ENCODE measurements around the gene TXNL1.

GRCh38 chr18:56652802-56653201, 14.4 kb upstream of the TXNL1 start:
- TF ChIP-seq CTCF (IDR thresholded peaks at IDR 0.05; ENCODE audit: extremely low read depth in 1 of 2, insufficient read depth in 1 of 2, low read depth in 1 of 2, low read length in 2 of 2) = no peak
- no peak for TF ChIP-seq EZH2 (IDR thresholded peaks at IDR 0.05; ENCODE audit: borderline replicate concordance, low read depth, low read length, severe bottlenecking)
- TF ChIP-seq POLR2AphosphoS5 (IDR thresholded peaks at IDR 0.05; ENCODE audit: insufficient read depth, low read depth, low read length) = no peak
- no peak for TF ChIP-seq MYC (IDR thresholded peaks at IDR 0.05; ENCODE audit: low read depth, low read length)
- no peak for TF ChIP-seq POLR2A (IDR thresholded peaks at IDR 0.05; ENCODE audit: low read depth, low read length)
- no peak for TF ChIP-seq GATA2 (IDR thresholded peaks at IDR 0.05; ENCODE audit: insufficient read depth, insufficient read length, low read depth, low read length)
- TF ChIP-seq FOS (IDR thresholded peaks at IDR 0.05; ENCODE audit: borderline replicate concordance, insufficient read depth, low read length) = no peak

Data from endothelial cell of umbilical vein (primary cell).